Transverse colon (tissue), 3 donors: ENCODE results near the gene MAN1A2.

ENCODE experiments used
- POLR2A ChIP-seq: fragments of 450-650 bp; IDR thresholded peaks from one replicate; pipeline ENCODE4 v1.6.1; 2016; ENCODE audit warnings: antibody characterized with exemption, mild to moderate bottlenecking, moderate library complexity
- TF ChIP-seq, protein P1 (sequence below), 5 experiments: fragments of 200-600 bp in 3 of 5; fragments of 450-650 bp in 2 of 5; sonication (generic) in 3 of 5; IDR thresholded peaks; 1 replicate in 2 of 5; 2 replicates in 3 of 5; pipeline ENCODE4 v1.5.1; 2016 to 2017; ENCODE audit warnings: antibody characterized with exemption in 5 of 5, inconsistent platforms in 3 of 5, mild to moderate bottlenecking in 2 of 5, moderate library complexity in 1 of 5

GRCh38 chr1:117452216-117452615 is 85.0 kb downstream of the MAN1A2 start:
- TF ChIP-seq, protein P1, sequence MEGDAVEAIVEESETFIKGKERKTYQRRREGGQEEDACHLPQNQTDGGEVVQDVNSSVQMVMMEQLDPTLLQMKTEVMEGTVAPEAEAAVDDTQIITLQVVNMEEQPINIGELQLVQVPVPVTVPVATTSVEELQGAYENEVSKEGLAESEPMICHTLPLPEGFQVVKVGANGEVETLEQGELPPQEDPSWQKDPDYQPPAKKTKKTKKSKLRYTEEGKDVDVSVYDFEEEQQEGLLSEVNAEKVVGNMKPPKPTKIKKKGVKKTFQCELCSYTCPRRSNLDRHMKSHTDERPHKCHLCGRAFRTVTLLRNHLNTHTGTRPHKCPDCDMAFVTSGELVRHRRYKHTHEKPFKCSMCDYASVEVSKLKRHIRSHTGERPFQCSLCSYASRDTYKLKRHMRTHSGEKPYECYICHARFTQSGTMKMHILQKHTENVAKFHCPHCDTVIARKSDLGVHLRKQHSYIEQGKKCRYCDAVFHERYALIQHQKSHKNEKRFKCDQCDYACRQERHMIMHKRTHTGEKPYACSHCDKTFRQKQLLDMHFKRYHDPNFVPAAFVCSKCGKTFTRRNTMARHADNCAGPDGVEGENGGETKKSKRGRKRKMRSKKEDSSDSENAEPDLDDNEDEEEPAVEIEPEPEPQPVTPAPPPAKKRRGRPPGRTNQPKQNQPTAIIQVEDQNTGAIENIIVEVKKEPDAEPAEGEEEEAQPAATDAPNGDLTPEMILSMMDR (IDR thresholded peaks at IDR 0.05), result no peak
- TF ChIP-seq POLR2A, result no peak
